ENCODE measurements around the gene C9orf152.
"Not testable (repeated sequence)": the region's sequence is repeated elsewhere in the genome, so short reads cannot be mapped to it uniquely, and the experiment has no call there.

Gene C9orf152, protein sequence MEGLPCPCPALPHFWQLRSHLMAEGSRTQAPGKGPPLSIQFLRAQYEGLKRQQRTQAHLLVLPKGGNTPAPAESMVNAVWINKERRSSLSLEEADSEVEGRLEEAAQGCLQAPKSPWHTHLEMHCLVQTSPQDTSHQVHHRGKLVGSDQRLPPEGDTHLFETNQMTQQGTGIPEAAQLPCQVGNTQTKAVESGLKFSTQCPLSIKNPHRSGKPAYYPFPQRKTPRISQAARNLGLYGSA

DNA sequence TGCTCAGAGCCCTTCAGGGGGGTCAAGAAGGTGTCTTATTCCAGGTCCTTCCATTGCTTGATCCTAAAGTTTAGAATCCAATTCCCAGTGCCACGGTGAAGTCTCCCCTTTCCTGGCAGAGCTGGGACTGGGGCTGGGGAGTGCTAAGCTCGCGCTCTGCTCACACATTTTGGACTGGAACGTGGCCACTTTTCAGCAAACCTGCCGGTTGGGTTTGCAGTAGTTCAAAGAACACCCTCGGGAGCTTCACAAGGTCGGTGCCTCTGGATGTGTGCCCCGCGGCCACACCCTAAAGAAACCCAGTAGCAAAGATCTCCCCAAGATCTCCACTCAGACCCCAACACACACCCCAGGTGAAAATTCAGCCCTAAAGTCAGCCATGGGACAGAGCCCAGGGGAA, at the start of gene C9orf152:
Gene C9orf152, minus strand, starts transcription at position 129 of the 400 bp plus-strand sequence. CDS start 580 bp downstream, outside the sequence.
- in situ Hi-C loops (cut with MboI; ENCODE audit: low sequenced_read_pairs), result no loop called here

DNA sequence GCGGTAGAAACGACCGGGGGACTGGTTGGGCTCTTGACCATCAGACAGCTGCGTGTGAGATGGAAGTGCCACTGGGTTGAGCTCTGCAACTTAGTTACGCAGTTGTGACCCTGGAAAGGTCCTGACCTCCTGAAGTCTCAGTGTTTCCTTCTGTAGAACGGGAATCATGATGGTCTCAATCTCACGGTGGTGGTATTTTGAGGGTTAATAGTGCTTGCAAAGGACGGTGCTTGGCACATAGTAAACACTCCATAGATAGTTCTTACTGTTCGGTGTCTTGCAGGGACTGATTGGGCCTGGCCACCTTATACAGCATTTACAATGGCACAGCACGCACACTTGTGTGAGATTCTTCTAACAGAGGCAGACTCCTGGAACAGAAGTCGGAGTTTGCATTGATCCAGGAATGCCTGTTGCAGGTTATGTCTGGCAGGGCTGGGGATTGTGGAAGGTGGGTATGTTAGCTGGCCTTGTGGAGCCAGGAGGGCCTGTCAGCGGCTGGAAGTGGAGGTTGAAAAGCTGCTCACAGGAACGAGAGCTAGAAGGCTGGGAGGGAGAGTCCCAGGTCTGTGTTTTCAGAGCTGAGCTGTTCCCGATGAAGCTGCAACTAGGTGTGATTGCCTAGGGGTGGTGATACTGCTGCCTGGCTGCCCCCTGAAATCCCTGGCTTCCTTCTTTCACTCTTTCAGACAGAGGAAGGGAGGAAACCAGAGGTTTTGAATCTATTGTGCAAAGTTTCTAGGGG, 49.3 kb upstream of the C9orf152 start:
- in situ Hi-C loops (cut with MboI; ENCODE audit: low sequenced_read_pairs), result no loop called here

DNA sequence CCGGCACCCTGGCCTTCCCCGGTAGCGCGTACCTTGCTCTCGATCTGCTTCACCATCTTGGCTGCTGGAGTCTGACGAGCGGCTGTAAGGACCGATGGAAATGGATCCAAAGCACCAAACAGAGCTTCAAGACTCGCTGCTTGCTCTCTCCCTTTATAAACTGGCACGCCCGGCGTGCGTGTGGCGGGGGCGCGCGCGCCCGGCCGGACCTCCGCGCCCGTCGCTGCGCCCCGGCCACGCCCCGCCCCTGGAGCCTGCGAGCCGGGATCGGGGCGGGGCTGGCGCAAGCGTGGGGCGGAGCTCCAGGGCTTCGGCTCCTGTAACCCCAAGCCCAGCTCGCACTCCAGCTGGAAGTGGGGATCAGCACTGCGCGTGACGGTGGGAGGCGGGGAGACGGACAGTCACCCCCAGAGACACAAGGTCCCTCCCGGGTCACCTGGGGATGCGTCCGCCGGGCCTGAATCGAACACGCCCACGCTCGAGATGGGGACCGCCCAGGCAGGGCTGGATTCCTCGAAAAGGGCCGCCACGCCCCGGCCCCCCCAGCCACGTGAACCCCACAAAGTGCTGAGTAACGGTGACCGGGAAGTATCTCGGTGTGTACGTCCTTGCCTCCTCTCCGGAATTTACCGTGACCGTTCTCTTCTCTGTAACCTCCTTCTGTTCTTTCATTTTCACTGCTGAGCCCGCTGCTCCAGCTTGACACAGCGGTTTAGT, 48.6 kb upstream of the C9orf152 start, which contains the start of gene TXN:
Gene TXN, minus strand, starts transcription at position 128 of the 717 bp plus-strand sequence. Its CDS starts 72 bp downstream, at position 56.
- in situ Hi-C loops (cut with MboI; ENCODE audit: low sequenced_read_pairs), result no loop called here

DNA sequence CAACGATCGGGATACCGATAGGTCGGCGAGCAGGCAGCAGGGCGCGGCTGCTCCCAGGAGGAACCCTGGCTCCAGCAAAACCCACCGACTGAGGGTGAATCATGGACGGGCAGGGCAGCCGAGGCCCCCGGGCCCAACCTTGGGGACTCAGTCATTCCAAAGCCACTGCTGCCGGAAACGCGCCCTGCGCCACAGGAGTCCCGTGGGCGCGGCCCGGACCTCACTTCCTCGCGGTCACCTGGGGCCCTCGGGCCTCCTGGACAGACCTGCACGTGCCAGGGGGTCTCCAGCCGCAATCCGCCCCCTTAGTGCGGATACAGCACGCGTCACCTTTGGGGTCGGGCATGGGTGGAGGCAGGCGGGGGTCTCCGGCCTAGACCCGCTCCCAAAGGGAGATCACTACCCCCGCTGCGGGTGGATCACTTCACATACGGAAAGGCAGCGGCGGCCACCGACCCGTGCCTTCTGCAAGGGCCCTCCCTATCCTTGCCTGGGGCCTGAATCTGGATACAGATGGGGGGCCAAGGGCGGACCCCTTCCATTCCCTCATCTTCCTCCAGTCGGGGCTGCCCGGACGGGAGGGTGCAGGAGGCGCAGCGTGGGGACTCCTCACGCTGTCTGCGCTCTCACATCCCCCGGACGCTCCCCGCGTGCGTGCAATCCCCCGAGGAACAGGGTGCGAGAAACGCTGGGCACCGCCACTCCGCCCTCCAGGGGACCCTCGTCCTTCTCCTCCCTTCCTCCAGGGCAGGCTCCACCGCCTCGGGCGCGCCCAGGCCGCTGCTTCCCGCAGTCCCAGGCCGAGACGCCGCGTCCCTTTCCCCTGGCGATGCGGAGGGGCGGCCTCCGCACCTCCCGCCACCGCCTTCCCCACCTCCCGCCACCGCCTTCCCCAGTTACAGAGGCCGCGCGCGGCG, 47.8 kb upstream of the C9orf152 start:
- in situ Hi-C loops (cut with MboI; ENCODE audit: low sequenced_read_pairs), result no loop called here

DNA sequence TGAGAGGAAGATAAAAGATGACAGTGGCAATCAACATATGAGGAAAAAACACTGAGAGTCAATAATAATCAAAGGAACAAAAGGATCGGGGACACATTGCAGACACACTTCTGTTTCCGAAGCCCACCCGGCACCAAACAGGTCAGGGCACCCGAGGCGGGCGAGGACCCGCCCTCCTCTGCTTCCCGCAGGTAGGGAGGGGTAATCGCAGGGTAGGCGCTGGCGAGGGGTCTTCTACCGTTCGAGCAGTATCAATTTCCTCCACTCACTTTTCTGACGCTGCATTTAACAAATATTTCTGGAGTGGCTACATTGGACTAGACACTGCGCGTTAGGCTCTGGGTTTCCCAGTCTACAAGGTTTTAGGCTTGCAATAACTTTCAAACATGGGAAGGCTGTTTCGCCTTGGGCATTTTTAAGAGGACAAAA, 47.1 kb upstream of the C9orf152 start:
- in situ Hi-C loops (cut with MboI; ENCODE audit: low sequenced_read_pairs), result no loop called here

DNA sequence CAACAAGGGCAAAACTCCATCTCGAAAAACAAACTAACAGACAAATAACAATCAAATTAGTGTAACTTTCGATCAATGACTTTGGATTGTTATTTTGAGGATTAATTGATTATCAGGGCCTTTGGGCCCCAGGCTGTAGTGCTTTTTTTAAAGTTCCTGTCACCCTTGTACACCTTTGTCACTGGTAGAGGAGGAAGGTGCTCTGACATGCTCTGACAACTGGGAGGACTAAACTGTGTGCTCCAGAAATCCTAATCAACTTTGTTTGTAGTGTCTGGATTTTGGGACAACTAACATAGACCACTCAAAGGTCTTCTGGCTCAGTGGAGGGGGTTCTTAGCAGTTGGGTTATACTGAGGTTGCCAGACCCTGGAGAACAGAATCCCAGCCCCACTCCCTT, 46.5 kb upstream of the C9orf152 start:
- in situ Hi-C loops (cut with MboI; ENCODE audit: low sequenced_read_pairs), result no loop called here

DNA sequence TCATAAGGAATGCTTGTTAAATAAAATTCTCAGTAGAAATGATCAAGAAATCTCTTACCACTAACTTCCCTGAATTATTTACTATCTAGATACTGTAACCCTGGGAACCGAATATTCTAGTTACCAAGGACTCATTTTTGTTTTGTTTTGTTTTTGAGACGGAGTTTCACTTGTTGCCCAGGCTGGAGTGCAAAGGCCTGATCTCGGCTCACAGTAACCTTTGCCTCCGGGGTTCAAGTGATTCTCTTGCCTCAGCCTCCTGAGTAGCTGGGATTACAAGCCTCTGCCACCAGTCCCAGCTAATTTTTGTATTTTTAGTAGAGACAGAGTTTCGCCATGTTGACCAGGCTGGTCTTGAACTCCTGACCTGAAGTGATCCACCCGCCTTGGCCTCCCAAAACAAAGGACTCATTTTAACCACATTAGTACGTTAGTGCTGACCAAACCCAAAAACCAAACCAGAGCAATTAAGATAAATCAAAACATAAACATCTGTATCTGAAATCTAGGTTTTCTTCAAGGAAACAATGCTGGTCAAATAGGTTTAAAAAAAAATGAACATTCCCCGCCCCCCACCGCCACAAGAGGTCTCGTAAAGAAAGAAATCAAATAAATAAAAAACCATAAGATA, 44.7 kb upstream of the C9orf152 start:
- in situ Hi-C loops (cut with MboI; ENCODE audit: low sequenced_read_pairs), result no loop called here

DNA sequence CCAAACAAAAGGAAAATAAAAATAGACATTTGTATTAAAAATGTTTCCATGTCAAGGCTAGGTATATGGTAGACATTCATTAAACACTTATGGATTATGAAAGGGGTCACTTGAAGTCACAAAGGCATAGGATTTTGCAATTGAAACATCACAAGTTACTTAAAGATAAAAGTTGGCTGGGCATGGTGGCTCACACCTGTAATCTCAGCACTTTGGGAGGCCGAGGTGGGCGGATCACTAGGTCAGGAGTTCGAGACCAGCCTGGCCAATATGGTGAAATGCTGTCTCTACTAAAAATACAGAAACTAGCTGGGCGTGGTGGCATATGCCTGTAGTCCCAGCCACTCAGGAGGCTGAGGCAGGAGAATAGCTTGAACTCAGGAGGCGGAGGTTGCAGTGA, 43.8 kb upstream of the C9orf152 start:
- in situ Hi-C loops (cut with MboI; ENCODE audit: low sequenced_read_pairs), result not testable (repeated sequence)

DNA sequence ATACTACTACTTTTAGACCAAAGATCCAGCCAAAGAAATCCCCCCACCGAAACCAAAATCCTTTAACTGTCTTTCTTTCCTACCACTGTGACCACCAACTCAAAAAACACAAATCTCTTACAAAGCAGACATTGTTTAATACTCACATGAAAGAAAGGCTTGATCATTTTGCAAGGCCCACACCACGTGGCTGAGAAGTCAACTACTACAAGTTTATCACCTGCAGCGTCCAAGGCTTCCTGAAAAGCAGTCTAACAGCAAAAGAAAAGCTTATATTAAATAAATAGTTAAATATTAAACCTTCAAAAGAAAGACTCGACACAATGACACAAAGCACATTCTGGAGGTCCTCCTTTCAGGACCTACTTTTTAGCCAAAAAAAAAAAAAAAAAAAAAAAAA, 43.3 kb upstream of the C9orf152 start:
- in situ Hi-C loops (cut with MboI; ENCODE audit: low sequenced_read_pairs), result no loop called here

DNA sequence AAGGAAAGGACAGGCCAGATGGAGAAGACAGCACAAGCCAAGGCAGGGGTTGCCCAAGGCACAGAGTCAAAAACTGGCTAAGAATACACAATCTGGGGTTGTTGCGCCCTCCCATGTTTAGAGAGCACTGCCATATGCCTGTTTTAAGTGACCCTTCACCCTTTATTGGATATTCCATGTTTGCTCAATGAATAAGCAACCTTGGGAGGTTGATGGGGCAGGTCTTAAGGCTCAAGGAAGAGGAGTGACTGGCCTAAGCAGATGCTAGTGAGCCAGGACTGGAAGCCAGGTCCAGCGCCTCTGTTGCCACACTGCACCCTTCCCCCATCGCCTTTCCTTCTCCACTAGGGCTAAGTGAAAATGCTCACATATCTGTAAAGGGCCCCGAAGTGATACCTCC, 41.6 kb upstream of the C9orf152 start:
- in situ Hi-C loops (cut with MboI; ENCODE audit: low sequenced_read_pairs), result no loop called here

DNA sequence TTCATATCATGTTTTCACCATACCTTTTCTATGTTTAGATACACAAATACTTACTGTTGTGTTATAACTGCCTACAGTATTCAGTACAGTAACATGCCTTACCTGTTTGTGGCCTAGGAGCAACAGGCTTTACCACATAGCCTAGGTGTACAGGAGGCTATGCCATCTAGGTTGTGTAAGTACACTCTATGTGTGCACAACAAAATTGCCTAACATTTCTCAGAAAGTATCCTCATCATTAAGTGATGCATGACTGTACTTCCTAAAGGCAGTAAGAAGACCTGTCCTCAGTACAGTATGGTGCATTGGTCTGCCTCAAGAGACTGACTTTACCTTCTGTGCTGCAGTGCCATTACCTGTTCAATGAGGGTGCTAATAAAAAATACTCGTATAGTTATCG, 40.4 kb upstream of the C9orf152 start:
- in situ Hi-C loops (cut with MboI; ENCODE audit: low sequenced_read_pairs), result no loop called here

DNA sequence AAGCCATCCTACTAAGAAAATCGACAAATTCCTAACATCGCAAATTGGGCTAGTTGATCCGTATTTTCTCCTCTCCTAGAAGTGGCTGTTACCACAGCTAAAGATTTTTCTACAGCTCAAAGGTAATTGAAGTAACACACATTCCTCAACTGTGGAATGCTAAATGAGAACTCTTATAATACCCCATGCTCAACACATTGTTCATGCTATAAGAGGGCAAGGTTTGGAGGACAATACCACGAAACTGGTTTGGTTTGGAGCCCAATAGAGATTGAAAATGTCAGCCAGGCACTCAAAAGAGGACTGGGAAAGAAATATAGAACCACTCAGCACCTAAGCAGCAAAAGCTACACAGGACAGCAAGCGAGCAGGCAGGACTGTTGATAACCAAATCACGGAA, 38.3 kb upstream of the C9orf152 start:
- in situ Hi-C loops (cut with MboI; ENCODE audit: low sequenced_read_pairs), result no loop called here

DNA sequence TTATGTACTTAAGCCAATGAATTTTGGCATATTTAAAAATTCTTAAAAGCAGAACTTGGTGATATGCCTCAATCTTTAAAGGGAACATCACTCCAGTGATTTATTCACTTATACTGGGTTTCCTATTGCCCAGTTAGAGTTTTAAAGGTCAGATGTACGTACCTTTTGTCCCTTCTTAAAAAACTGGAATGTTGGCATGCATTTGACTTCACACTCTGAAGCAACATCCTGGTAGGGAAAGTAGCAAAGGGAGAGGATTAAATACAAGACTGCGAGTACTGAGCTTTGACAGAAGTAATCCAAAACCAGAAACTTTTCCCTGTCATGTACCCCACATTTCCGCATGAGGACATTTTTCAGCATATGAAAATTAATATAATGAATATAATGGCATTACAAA, 36.7 kb upstream of the C9orf152 start:
- in situ Hi-C loops (cut with MboI; ENCODE audit: low sequenced_read_pairs), result no loop called here

DNA sequence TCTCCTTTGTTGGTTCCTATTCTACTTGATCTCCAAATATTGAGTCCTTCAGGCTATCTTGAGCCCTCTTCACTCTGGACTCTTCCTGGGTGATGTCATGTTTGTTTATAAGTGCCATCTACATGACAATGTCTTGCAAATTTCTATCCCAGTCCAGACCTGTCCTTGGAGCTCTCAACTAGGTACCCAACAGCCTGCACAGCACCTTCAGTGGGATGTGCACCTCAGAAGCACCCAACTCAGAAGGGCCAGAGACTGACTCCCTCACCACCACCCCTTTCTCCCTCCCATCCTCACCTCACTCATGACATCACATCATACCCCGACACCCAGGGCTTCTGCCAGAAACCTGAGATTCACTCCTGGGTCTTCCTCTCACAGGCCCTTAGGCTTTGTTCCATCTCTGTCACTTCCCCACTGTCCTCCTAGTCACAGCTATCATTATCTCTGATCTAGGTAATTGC, 33.9 kb upstream of the C9orf152 start:
- in situ Hi-C loops (cut with MboI; ENCODE audit: low sequenced_read_pairs), result no loop called here

DNA sequence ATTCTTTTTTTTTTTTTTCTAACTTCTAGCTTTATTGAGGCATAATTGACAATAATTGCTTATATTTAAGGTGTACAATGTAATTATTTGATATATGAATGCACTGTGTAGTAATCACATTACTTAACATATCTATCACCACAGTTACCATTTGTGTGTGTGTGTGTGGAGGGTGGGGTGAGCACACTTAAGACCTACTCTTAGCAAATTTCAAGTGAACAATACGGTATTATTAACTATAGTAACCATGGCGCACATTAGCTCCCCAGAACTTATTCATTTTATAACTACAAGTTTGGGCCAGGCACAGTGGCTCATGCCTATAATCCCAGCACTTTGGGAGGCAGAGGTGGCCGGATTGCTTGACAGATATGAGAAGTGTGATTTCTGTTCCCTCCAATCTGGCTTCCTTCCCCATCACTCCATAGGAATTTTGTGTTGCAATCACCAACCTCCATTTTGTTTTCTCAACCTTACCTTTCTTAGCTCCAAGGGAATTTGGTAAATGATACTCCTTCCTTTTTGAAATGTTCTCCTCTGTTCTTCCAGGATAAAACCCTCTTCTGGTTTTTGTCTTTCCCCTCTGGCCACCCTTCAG, 33.4 kb upstream of the C9orf152 start:
- in situ Hi-C loops (cut with MboI; ENCODE audit: low sequenced_read_pairs), result no loop called here

DNA sequence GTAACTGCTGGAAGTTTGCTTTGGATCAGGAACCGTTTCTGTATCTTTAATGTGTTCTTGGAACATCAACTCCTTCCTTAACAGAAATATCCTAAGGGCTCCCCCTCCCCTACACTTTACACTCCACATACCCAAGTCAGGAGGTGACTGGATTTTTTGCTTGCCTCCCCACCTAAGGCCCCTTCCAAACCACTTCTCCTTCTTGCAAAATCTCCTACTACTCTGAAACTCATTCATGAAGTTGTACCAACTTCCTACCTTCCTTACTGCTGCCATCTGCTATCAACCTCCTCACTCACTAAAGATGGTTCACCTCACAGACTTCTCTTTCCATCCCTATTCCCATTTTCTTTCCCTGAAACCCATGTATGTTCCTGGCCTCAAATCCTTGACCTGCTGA, 32.2 kb upstream of the C9orf152 start:
- in situ Hi-C loops (cut with MboI; ENCODE audit: low sequenced_read_pairs), result no loop called here

DNA sequence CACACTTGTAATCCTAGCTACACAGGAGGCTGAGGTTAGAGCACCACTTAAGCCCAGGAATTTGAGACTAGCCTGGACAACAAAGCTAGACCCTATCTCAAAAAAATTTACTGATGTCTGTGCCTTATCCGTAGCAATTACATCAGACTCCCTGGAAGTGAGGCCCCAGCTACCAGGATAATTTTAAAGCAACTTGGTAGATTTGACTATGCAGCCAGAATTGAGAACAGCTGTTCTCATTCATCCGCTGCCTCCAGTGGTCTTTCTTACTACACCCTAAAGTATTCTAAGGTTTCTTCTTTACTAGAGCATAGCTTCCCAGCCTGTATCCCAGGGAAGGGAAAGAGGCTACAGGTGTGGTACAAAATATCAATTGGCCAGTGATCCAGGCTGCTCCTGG, 20.4 kb upstream of the C9orf152 start:
- in situ Hi-C loops (cut with MboI; ENCODE audit: low sequenced_read_pairs), result no loop called here

DNA sequence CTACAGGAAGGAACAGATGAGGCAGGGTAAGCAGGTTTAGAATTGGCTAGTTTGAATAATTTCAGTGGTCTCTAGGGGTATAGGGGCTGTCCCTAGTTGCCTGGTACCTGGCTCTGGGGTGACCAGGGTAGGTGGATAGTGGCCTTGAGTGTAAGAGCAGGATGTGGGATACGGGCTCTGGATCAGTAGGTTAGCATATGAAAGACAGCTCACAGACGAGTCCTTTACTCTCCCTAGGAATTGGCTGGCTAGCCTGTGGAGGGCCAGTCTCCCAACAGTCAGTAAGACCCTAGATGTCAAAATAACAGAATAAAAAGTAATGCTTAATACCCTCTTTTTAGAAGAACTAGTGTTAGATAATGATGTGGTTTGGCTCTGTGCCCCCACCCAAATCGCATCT, 16.6 kb upstream of the C9orf152 start:
- in situ Hi-C loops (cut with MboI; ENCODE audit: low sequenced_read_pairs), result no loop called here

DNA sequence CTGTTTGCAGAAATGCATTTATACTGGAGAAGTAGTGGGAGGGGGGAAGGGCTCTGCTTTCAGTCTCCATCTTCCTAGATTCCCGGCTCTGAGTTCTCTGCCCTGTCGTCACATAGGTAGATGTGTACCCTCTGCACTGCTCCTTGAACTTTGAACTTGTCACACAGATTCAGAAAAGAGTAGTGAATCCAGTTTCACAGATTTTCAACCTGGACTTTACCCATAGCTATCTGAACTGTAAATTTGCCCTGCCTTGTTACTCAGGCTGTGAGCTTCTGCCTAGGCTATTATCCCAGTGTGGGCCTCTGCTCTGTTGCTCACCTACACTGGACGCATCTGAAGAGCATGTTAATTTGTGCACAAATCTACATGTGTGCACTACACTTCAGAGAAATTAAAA, 12.8 kb upstream of the C9orf152 start:
- in situ Hi-C loops (cut with MboI; ENCODE audit: low sequenced_read_pairs), result no loop called here

DNA sequence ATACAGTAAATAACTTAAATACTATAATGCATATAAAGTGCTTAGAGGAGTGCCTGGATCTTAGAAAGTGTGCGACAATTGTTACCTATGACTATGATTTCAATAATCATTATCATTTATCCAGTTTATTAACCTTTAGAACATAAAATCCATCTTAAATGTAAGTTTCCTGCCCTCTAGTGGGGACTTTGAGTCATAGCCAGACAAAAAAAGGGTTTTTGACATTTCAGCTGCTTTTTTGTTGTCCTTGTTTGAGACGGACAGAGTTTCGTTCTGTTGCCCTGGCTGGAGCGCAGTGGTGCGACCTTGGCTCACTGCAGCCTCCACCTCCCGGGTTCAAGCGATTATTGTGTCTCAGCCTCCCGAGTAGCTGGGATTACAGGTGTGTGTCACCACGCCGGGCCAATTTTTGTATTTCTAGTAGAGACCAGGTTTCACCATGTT, 9.7 kb upstream of the C9orf152 start:
- in situ Hi-C loops (cut with MboI; ENCODE audit: low sequenced_read_pairs), result no loop called here
